HFF-Myc (cell line): ENCODE results near the gene STX8.

Experiments
- DNase-seq: peaks from one replicate; pipeline ENCODE4 v3.0.0-alpha.2; 2011; ENCODE audit warnings: low read depth; ENCODE audit errors: extremely low read depth
- H3K4me3 ChIP-seq: replicated peaks from 2 replicates; pipeline ENCODE4 v1.5.1; 2011; ENCODE audit warnings: low read depth, mild to moderate bottlenecking, control low read depth, low read length
- TF ChIP-seq, protein P1 (sequence below): IDR thresholded peaks from 2 replicates; pipeline ENCODE4 v1.5.1; 2012; ENCODE audit warnings: mild to moderate bottlenecking, low read depth, low read length, control low read depth; ENCODE audit errors: missing control alignments

The STX8 gene

DNA sequence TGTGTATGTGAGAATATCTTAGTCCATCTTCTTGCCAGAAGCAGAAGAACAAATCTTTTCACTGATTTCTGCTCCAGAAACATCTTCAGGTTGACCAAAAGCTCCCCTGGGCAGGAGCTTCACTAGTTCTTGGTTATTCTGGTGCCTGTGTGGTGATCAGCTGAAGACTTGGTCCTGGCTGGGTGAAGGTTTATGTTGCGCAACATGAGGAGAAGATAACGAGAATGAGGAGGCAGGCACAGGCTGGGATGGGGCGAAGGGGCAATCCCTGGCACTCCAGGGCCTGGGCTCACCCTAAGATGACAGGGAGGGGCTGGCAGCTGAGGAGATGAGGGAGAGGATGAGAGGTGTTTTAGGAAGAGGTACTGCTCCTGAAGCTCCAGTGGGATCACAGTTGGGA is 322.3 kb downstream of the STX8 start:
- no peak overlapping the region for H3K4me3 ChIP-seq
- TF ChIP-seq, protein P1, sequence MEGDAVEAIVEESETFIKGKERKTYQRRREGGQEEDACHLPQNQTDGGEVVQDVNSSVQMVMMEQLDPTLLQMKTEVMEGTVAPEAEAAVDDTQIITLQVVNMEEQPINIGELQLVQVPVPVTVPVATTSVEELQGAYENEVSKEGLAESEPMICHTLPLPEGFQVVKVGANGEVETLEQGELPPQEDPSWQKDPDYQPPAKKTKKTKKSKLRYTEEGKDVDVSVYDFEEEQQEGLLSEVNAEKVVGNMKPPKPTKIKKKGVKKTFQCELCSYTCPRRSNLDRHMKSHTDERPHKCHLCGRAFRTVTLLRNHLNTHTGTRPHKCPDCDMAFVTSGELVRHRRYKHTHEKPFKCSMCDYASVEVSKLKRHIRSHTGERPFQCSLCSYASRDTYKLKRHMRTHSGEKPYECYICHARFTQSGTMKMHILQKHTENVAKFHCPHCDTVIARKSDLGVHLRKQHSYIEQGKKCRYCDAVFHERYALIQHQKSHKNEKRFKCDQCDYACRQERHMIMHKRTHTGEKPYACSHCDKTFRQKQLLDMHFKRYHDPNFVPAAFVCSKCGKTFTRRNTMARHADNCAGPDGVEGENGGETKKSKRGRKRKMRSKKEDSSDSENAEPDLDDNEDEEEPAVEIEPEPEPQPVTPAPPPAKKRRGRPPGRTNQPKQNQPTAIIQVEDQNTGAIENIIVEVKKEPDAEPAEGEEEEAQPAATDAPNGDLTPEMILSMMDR: no peak
- no peak for DNase-seq

DNA sequence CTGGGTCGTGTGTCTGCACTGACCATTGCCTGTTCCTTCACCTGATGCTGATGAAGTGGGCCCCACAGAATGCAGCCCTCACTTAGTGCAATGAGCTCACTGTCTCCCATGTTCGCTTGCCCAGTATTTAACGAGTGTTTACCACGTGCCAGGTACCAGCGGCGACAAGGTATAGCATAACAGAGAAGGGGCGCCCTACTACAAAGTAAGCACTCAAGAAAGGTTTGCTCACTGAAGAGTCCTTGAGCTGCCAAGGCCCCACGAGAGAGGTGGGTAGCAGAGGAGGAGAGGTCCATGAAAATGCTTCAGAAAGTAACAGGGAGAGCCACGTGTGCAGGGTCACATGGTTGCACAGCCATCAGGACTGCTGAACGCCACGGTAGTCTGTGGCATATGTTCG is 324.3 kb downstream of the STX8 start:
- DNase-seq: no peak
- TF ChIP-seq, protein P1: no peak
- no peak overlapping the region for H3K4me3 ChIP-seq

DNA sequence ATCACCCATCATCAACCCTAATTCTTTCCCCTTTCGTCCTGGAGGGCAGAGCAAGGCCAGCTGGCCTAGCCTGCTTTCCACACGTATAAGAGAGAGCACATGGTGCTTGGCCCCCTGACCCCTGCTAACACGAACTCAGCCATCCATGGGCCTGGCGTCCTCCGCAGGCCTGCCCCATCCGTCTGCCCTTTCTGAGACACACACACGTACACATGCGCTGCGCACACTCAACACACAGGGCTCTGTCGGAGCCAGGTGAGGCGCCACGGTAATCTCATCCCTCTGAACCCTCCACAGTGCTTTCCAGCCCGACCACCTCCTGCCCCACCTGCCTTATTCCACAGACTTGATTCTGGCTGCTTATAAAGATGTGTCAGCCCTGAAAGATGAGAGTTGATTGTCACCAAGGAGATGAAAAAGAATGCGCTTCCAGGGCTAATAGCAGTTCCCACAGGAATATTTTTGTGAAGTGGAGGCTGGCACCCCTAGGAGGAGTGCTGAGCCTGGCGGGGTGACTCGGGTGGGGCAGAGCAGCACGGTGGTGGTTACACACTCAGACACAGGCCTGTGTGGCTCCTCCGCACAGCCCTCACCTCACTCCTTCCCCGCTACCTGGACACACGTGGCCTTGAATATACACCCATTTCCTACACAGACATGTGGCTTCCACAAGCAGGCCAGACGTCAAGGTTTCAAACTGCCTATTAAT is 326.2 kb downstream of the STX8 start:
- DNase-seq: no peak
- TF ChIP-seq, protein P1: no peak
- H3K4me3 ChIP-seq: no peak overlapping the region

DNA sequence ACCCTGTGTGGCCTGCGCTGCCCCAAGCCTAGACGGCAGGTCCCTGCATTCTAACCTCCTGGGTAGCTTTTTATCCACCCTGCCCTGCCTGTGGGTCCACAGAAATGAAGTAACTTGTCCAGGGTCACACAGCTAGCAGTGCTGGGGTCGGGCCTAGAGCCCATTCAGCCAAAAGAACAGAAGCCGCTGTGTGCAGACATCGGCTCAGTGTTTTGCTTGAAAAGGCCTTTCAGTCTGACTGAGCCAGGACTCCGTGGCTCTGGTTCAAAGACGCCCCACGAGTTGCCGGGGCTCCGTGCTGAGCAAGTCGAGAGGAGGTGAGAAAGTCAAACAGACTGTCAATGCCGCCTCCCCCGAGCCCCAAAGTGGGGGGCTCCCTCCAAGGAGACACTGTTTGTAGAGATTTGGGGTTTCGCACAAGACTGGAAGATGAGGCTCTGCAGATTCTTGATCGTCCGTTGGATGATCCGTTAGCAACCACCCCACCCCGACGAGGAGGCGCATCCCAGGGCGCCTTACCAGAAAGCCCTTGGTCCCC is 328.1 kb downstream of the STX8 start:
- H3K4me3 ChIP-seq: no peak overlapping the region
- TF ChIP-seq, protein P1: no peak
- no peak for DNase-seq

DNA sequence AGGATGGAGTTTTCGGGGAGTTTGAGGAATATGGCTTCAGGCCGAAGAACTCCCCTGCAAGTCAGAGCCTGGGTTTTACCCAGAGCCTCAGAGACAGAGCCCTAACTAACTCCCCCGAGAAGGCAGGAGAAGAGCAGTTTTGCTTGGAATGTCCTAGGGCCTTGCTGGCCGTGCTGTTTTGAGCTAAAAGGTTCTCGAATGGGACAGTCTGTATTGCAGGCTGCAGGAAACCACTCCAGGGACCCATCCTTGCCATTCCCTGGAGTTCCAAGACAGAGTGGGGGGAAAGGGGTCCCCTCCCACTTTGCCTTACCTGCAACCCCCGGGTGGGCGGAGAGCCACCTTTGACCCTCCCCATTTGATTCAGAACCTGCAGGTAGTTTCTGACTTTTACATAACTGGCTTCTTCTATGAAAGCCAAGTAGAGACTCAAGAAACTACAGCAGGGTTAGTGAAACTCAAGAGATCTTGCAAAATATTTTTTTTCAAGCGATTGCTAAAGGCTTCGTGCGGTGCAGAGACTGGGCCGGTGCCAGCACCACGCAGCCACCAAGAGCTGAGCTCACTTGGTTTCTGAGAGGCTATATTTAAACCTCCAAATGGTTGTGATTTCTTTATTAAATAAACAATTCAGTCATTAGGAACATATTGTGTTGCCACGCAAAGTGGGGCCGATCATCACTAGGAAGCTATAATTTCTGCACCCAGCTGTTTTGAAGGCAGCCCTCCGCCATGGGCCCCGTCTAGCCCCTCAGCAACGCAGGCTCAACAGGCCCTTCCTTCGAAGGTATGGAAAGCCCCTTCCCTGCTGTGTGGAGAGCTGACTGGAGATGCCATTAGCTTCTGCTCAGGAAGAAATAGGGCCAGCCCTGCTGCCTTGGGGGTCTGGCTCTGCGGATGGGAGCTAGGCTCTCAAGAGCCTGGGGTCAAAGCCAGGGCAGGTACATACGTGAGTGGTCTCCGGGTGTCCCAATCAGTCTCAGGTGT is 331.3 kb downstream of the STX8 start:
- TF ChIP-seq, protein P1: no peak
- no peak overlapping the region for H3K4me3 ChIP-seq
- DNase-seq: no peak

DNA sequence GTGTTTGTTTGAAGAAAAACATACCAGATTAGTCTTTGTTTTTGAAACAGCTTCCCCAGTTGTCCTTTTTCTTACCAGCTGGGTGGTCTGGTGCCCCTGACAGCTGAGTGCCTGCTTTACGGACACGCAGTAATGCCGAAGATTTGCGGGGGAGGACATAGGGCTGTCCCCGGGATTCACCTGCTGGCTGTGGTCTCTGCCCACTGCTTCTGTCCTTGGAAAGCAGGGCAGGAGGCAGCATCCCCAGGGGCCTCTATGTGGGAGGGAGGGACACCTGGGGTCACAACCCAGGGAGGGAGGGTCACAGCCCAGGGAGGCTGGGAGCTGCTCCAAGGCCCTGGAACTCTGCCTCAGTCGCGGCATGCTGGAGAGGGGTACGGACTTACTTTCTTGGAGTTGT is 332.6 kb downstream of the STX8 start:
- no peak overlapping the region for H3K4me3 ChIP-seq
- TF ChIP-seq, protein P1: no peak
- DNase-seq: no peak
